Measurements from ENCODE around the gene ANXA7.

Gene ANXA7

DNA sequence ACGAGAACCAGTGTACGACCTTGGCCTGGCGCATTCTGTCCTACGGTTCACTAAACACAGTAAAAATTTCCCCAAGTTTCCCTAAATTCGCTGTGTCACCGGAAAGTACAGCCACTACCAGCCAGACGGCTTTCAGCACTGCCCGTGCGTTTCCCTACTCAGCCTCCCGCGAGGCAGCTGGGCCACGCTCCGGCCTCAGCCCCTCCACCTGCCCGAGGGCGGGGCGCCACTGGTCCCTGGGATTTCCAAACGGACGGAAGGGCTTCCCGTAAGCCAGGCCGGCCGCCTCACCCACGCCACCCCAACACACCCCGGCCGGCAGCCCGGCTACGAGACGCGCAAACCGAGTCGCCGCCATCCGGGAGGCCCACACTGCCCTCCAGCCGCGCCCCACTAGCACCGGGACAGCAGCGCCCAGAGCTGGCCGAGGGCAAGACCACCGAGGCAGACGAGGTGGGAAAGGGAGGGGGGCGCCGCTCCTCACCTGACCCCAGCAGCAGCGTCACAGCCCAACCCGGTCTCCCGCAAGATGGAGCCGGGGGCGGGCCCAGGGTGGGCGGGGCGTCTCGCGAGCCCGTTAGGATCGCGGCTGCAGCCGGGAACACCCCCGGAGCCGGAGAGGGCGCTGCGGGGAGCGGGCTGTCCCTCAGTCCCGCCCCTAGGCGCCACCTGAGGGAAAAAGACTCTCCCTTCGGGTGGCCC, at the start of gene ANXA7:
Gene ANXA7, minus strand, starts transcription at position 531 of the 702 bp plus-strand sequence. CDS start 13,202 bp downstream, outside the sequence.
- peak; percentile 87 to 94 for DNase-seq (ENCODE audit: low read depth in 1 of 2, low spot score in 1 of 2)

DNA sequence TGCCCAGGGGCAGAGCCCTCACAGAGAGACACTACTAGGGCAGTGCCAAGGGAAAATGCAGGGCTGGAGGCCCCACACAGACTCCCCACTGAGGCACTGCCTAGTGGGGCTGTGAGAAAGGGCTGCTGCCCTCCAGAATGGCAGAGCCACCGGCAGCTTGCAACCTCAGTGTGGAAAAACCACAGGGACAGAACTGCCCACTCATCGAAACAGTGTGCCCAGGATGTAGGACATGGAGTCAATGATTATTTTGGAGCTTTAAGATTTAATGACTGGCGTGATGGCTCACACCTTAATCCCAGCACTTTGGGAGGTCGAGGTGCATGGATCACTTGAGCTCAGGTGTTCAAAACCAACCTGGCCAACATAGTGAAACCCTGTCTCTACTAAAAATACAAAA, 47.0 kb upstream of the ANXA7 start:
- DNase-seq (ENCODE audit: low read depth in 1 of 2, low spot score in 1 of 2), result no peak

DNA sequence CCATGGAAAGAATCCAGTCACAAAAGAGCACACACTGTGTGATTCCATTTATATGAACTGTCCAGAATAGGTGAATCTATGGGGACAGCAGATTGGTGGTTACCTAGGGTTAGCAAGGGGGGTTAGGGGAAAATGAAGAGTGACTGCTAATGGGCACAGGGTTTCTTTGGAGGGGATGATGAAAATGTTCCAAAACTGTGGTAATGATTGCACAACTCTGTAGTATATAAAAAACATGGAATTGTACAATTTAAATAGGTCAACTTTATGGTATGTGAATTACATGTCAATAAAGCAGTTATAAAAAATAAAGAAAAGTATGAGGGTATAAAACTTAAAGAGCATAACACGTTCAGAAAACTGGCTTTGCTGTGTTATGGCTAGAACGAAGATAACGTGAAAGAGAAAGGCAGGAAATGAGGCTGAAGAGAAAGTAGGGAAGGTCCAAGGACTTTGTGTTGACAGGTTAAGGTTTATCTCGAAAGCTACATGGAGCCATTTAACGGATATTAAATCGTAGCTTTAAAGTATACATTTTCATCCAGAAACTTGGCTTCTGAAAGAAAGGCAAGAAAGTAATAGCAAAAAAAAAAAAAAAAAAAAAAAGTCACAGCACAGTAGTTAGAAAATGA, 45.9 kb upstream of the ANXA7 start:
- no peak for DNase-seq (ENCODE audit: low read depth in 1 of 2, low spot score in 1 of 2)

DNA sequence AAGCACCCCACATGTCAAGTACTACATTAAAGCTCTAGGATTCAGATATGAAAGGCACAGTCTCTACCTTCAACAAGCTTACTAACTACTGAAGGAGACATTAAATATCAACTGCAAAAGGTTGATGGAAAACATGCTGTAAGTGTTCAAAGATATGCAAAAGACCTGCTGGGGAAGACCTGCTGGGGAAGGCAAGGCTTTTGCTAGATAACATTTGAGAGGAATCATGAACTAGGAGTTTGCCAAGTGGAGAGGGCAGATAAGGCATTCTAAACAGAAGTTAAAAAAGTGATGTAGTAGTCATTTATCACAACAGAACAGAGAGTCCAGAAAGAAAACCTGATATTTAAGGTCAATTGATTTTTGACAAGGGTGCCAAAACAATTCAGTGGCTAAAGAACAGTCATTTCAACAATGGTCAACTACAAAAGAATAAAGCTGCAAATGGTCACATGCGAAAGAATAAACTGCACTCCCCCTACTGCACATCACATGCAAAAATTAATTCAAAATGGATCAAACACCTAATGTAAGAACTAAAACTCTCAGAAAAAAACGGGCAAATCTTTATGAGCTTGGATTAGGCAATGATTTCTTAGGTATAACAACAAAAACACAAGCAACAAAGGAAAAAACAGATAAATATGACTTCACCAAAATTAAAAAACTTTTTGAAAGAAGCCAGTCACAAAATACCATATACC, 42.5 kb upstream of the ANXA7 start:
- DNase-seq (ENCODE audit: low read depth in 1 of 2, low spot score in 1 of 2), result no peak

DNA sequence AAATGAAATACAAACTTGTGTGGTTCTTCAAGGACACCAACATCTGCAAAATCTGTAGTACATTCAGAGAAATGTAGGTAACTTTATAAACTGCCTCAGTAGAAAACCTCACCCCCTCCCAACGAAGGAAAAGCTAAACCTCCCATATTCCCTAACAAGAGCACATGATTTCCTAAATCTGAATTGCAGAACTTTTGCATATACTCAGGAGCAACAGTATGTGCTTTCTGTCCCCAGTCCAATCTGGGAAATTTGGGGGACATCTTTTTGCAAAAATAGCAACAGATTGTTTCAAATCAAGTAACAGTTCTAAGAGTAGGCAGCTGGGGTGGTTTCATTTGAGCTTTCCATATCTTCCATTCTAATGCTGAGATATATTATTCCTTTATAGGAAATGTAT, 35.3 kb upstream of the ANXA7 start:
- no peak for DNase-seq (ENCODE audit: low read depth in 1 of 2, low spot score in 1 of 2)

DNA sequence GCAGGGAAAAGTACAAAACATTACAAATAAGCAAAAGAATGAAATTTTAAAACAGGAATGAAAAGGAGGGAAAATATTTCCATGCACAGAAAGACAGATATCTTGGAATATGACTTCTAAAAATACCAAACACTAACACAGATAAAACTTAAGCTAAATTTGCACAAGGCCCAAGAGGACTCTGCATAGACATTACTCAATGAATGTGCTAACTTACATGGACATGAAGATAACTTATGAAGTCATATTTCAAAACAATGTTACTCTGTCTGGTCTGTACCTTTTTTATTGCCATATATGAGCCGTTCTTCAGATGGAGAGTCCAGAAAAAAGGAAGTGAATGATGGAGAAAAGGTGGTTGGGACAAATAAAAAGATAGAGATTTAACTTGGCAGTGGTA, 34.5 kb upstream of the ANXA7 start:
- no peak for DNase-seq (ENCODE audit: low read depth in 1 of 2, low spot score in 1 of 2)

DNA sequence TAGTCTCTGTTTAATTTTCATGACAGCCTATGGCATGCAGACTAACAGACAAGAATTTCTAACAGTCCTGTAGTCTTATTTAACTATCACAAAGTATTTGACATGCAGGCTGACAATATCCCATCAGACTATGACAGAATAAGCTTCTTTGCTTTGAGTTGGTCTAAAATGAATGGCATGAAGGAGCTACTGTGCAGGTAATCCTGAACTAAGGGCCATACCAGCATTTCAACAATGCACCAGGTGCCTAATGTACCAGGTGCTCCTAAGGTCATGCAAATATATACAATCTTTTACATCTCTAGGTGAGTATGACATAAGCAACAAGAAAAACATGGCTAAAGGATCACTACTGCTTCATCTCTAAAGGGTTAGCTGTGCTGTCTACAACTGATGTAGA, 33.1 kb upstream of the ANXA7 start:
- DNase-seq (ENCODE audit: low read depth in 1 of 2, low spot score in 1 of 2), result no peak

DNA sequence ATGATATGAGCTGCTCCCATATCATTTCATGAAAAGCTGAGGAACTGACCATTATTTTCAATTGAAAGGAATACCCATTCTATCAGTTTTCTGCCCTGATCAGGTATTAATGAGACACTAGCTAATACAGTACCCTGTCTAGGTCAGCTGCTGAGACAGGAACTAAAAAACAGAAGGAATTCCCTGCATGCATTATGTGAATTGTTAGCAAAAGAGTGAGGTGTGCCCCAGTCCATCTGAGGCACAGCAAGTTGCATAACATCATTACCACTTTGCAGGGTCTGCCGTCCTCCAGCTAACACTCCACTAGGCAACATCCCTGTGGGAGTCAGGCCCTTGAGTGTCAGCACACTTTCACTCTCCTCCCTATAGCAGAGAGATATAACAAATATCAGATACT, 30.6 kb upstream of the ANXA7 start:
- no peak for DNase-seq (ENCODE audit: low read depth in 1 of 2, low spot score in 1 of 2)

DNA sequence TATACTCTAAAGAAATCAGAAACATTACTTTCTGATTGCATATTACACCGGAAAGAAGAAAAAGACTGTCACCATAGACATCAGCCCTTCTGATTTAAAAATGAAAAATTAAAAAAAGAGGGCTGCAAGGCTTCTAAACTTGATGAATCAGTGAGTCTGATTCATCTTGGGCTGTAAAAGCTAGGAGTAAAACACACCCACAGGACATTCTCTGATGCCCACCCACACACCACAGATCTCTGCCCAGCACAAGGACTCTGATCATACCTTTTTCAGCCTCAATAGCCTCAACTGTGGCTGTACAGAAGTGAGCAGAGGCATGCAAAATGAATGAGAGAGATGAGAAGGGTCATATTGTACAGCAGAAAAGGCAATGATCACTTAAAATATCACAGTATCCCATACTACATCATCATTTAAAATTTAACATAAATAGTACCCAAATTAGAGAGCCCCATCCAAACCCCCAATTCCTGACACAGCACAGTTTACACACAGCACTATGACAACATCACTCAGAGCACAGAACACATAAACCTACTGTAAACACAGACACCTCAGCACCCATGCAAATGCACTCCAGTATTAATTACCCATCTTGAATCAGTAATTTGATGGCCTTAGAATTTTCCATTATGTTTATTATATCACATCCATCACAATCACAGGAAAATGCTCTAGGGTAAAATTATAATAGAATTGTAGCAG, 25.9 kb upstream of the ANXA7 start:
- no peak for DNase-seq (ENCODE audit: low read depth in 1 of 2, low spot score in 1 of 2)

DNA sequence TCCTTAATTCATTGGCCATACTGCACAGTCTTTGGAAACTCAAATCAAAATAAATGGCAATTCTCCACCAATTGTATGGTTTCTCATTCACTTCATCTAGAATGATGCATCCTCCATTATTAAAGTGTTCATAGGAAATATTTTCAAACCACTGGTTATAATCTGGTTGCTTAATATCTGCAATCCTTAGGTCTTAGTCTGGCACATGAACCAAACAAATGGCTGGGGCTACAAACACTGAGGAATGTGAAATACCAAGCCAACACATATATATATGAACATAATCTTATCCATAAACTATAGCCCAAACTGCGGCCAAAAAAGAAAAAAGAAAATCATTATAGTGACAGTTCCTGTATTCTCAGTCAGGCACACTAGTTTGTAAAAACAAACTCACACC, 25.2 kb upstream of the ANXA7 start:
- no peak for DNase-seq (ENCODE audit: low read depth in 1 of 2, low spot score in 1 of 2)

DNA sequence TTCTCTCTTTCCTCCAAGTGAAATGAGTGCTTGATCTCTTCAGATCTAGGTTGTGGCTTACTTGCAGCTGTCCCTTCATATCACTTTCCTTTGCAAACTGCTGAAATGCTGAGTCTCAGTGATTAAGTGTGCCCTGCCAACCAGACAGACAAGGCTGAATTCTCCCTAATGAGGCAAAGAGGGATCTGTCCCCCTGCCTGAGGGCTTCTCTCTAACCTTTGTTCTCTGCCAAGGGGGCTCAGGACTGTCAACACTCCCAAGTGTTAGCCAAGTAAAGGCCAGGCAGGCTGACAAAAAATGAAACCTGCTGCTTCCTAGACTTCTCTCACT, 19.6 kb upstream of the ANXA7 start, which contains the start of gene MSS51:
Gene MSS51, minus strand, starts transcription at position 24 of the 330 bp plus-strand sequence. CDS start 5,277 bp downstream, outside the sequence.
- DNase-seq (ENCODE audit: low read depth in 1 of 2, low spot score in 1 of 2), result no peak

DNA sequence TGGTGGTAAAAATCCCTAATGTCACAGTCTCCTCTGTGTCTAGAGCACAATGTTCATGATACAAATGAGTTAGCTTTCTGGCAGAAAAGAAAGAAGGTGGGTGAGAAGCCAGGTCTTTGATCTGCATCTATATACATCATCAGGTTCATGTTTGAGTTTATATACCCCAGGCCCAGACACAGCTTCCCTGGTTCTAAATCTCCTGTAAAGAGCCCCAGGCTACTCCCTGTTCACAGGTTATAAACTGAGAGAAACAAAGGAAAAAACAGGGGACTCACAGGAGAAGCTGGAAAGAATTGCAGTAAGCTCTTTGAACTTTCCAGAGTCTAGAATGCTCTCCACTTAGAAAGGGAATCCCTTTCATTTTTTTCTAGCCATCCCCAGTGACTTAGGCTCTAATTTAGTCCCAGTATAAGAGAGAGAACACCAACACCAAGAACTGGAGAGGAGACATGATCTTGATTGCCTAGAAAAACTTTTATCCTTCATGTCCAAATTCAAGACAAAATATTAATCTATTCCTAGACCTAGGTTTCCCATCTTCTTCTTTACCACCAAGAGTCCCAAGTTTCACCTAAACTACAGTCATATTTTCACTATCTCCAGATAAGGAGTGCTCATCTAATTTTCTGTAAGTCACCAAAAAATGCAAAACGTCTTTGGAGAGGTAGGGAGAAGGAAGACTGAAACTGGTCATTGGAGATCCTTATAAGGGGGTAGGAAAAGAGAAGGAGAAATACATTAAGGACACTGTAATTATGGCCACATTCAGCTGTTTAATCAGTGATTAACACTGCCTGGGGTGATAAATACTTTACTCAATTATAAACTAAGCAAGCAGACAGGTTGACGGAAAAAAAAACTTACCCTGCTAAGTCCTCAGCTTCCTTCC, 19.0 kb upstream of the ANXA7 start:
- no peak for DNase-seq (ENCODE audit: low read depth in 1 of 2, low spot score in 1 of 2)

DNA sequence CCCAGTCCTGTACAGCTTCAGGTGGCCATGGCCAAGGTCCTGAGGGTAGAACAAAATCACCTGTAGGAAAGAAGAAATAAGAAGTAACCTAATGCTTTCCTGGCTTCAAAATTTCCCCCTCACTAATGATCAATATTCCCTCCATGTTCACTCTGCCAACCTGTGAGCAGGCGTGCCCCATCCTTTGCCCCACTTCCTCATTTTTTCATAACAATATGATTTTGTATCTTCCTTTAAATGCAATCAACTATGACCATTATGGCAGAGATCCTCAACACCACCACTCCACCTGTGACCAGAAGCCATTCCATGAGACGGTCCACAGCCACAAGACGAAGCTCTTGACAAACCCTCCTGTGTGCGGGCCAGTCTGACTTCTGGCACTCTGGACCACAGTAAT, 12.5 kb upstream of the ANXA7 start:
- DNase-seq (ENCODE audit: low read depth in 1 of 2, low spot score in 1 of 2), result no peak

DNA sequence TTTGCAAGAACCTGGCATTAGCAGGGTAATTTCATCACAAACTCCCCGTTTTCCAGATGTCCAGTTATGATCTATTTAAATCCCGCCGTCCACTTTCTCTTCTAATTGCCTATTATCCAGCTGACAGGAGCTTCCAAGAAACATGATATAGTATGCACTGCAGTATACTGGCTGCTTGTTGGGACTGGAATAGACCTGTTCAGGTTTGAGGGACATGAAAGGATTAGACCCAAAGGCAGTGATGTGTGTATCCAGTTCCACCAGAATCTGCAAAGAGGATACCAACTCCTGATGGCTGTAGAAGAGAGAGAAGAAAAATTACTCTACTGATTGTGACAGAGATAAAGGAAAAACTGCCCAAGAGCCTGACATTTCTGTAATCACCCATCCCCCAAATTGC, 10.6 kb upstream of the ANXA7 start:
- DNase-seq (ENCODE audit: low read depth in 1 of 2, low spot score in 1 of 2), result no peak

DNA sequence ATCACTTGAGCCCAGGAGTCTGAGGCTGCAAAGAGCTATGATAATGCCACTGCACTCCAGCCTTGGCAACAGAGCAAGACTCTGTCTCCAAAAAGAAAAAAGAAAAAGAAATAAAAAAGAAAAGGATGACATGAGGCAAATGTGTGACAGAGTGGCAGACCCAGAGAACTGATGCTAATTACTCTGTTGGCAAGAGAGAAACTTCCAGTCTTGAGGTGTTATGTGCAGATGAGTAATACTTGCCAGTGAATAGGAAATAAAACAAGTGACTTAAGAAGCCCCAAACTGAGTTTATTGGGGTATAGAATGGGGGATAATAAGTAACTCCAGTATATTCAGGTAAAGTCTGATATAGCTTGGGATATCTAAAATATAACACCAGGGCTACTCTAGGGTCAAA, 9.5 kb upstream of the ANXA7 start:
- DNase-seq (ENCODE audit: low read depth in 1 of 2, low spot score in 1 of 2), result no peak

DNA sequence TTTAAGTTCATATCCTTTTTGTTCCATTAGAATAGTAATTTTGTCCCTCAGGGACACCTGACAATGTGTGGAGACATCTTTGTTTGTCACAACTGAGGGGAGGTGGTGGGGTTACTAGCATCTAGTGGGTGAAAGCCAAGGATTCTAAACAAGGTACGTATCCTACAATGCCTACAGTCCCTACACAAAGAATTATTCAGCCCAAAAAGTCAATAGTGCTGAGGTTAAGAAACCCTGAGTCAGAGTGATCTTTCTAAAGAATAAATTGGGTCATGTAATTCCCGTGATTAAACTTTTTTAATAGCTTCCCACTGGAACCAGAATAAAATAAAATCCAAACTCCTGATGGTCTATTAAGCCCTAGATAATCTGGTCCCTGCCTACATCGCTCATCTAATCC, 2.7 kb upstream of the ANXA7 start:
- DNase-seq (ENCODE audit: low read depth in 1 of 2, low spot score in 1 of 2), result no peak

DNA sequence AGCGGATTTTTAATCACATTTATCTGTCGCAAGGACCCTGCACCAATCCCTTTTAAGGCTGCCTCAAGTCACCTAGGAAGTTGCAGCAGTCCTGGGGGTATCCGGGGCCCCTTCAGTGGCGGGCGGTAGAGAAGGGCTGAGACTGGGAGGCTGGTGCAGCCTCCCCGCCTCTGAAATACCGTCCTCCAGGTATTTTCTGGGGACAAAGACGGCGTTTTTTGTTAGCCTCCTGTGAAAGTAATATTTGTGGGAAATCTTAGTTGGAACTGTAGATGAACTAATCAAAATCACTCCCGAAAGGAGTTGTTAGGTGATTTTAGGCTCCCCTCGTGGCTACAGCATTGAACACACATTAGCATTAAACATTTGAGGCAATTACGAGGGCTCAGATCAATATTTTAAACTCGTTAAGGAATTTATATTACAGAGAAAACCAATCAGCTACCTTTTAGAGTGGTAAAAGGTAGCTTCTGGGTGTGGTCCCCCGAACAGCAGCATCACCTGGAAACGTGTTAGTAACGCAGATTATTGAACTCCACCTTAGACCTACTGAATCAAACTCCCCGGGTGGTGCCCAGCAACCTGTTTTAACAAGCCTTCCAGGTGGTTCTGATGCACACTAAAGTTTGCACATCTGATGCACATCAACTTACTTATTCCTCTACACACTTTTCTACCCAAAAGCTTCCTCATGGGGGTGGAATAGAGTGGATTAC, 530 bp upstream of the ANXA7 start:
- no peak for DNase-seq (ENCODE audit: low read depth in 1 of 2, low spot score in 1 of 2)

DNA sequence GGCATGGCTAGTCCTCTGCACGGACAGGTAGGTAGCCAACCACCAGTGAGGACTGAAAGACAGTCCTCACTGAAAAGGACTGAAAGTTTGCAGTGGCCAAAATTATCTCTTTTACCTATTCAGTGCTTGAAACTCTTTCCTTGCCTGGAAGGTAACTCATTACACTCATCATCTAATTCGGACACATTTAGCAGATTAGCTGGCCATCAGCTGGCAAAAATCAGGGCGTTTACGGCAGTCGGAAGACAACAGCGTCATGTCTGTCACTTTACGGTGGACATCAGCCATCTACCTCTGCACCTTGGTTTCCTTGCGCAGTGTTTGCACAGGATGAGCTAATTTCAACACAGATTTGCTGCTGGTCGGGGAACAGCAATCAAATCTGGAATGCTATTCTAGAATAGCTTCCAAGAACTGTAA, 740 bp downstream of the ANXA7 start:
- DNase-seq (ENCODE audit: low read depth in 1 of 2, low spot score in 1 of 2), result no peak

DNA sequence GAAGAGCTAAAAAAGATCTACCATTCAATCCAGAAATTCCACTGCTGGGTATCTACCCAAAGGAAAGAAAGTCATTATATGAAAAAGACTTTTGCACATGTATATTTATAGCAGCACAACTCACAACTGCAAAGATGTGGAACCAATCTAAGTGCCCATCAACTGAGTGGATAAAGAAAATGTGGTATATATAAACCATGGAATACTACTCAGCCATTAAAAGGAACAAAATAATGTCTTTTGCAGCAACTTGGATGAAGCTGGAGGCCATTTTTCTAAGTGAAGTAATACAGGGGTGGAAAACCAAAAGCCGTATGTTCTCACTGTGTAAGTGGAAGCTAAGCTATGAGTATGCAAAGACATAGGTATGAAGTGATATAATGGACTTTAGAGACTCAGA, 3.0 kb downstream of the ANXA7 start:
- DNase-seq (ENCODE audit: low read depth in 1 of 2, low spot score in 1 of 2), result no peak

DNA sequence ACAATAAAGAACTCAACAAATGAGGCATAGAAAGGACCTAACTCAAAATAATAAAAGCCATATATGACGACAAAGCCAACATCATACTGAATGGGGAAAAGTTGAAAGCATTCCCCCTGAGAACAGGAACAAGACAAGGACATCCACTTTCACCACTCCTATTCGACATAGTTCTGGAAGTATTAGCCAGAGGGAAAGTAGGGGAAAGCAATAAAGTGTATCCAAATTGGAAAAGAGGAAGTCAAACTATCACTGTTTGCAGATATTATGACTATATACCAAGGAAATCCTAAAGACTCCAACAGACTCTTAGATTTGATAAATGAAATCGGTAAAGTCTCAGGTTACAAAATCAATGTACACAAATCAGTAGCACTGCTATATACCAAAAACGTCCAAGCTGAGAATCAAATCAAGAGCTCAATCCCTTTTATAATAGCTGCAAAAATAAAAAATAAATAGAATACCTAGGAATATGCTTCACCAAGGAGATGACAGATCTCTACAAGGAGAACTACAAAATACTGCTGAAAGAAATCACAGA, 4.8 kb downstream of the ANXA7 start:
- no peak for DNase-seq (ENCODE audit: low read depth in 1 of 2, low spot score in 1 of 2)
